ENCODE results near the gene RDM1.
A peak's percentile ranks its signal among the peaks of the same experiment; 100 is the strongest.

RDM1 gene

GRCh38 chr17:35932586-35932985 lies 2.0 kb upstream of the RDM1 start:
- no peak for DNase-seq (ENCODE audit: low spot score)

DNA sequence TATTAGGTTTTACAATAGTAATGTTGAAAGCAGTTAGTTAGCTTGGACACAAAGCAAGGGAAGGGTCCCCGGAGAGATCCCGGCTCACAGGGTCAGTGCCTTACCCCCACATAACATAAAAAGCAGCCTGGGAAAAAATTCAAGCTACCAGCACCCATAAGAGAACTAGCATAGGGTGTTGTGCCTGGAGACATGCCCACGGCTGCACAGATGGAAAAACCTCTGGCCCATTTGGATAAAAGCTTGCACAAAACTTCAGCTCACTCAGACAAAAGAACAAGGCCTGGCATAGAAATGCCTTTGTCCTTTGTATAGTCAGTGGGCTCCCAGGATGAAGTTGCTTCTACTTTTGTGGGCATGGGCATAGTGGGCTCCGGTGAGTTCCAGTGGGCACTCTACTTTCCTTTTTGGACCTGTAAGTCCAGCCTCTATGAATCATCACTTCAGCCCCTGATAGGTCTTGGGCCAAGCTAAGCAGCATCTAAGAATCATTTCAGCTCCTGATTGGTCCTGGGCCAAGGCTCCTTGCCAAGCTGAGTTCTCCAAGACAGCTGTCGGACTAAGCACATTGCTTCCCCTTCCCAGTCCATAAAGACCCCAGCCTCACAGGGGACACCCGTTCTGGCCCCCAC lies 1.3 kb upstream of the RDM1 start:
- DNase-seq (ENCODE audit: low spot score): no peak

GRCh38 chr17:35927714-35928113 lies 2.9 kb downstream of the RDM1 start:
- DNase-seq (ENCODE audit: low spot score): no peak

DNA sequence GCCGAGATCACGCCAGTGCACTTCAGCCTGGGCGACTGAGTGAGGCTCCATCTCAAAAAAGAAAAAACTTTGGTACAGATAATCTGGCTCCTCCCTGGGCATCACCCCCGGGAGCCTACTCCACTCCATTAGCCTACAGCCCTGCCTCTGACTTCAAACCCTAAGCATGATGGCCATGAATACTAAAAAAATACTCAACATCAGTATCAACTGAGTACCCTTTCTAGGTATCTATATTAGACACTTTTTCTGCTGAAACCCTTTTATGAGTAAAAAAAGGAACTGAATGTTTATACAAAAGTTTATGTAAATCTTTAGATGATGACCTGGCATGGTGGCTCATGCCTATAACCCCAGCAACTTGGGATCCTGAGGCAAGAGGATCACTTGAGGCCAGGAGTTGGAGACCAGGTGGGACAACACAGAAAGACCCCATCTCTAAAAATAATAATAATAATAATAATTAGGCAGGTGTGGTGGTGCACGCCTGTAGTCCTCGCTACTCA lies 6.9 kb downstream of the RDM1 start:
- DNase-seq (ENCODE audit: low spot score): no peak

GRCh38 chr17:35920229-35920628 lies 10.3 kb downstream of the RDM1 start:
- DNase-seq (ENCODE audit: low spot score): no peak

GRCh38 chr17:35918665-35919064 lies 11.9 kb downstream of the RDM1 start:
- no peak for DNase-seq (ENCODE audit: low spot score)

- no peak for DNase-seq (ENCODE audit: low spot score)
Measured at GRCh38 chr17:35917519-35918213, 12.9 kb downstream of the RDM1 start.

DNA sequence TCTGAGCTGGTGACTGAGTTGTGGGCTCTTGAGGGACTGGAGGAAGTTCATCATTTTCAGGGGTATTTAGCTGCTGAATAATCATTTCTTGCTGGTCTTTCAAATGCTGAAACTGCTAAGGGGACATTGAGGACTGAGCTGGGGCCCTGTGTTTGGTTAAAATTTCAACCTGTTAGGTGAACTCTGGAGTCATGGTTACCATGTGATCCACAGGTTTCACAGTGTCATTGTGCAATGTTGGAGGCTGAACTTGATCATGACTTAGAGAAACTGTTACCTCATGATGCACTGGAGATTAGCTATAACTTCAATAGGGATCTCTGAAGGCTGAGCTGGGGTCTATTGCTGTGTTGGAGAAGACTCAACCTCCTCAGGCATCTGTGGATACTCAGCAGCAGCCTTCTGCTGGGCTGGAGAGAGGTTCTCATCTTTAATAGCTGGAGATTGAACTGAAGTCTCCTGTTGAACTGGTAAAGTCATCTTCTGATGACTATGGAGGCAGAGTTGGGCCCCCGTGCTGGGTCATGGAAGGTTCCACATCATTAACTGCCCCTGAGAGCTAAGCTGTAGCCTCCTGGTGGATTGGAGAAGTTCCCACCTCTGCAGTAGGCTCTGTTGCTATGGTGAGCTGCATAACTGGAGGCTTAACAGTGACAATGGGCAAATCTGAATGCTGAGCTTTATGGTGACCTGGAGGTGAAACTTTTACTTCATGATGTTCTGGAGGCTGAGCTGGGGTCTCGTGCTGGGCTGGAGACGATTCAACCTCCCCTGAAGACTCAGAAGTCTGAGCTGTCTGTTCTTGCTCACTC lies 15.2 kb downstream of the RDM1 start:
- no peak for DNase-seq (ENCODE audit: low spot score)

- DNase-seq (ENCODE audit: low spot score): no peak
Measured at GRCh38 chr17:35914354-35914753, 16.2 kb downstream of the RDM1 start.

DNA sequence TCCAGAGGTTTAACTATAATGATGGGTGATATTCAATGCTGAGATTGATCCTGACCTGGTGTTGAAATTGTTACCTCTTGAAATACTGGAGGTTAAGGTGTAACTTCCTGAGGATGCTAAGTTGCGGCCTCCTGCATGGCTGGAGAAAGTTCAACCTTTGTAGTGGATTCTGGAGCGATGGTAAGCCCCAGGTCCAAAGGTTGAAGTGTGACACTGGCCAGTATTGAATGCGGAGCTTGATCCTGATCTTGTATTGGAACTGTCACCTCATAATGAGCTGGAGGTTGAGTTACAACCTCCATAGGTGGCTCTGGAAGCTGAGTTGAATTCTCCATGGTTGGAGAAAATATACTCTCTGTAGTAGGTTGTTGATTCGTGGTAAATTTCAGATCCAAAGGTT lies 17.0 kb downstream of the RDM1 start:
- no peak for DNase-seq (ENCODE audit: low spot score)

DNA sequence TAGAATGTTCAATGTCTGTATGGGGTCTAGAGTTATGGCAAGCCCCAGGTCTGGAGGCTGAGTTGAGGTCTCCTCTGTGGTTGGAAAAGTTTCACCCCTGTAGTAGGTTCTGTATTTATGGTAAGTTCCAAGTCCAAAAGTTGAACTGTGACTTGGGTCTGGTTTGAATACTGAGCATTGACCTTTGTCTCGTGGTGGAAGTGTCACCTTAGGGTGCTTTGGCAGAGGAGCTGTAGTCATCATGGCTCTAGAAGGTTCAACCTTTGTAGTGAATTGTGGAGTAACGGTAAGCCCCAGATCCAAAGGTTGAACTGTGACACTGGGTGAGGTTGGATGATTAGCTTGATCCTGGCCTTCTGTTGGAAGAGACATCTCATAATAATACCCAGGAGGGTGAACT lies 17.6 kb downstream of the RDM1 start:
- DNase-seq (ENCODE audit: low spot score): no peak

- DNase-seq (ENCODE audit: low spot score): no peak
Measured at GRCh38 chr17:35912339-35912912, 18.1 kb downstream of the RDM1 start.

- no peak for DNase-seq (ENCODE audit: low spot score)
Measured at GRCh38 chr17:35909408-35909807, 21.2 kb downstream of the RDM1 start.

DNA sequence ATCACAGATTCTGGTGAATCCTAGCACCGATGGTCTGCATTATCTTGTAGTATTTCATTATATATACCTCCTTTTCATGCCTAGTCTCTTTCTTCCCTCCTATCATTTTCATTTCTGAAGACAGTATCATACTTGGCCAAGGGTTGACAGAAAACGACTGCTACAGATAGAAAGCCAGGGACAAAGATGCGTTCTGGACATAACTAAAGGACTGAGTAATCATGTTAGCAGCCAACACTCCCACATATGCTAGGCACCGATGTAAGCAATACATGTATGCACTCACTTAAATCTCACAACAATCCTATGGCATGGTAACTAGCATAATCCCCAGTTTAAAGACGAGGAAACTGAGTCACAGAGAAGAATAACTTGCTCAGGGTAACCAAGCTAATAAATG lies 22.9 kb downstream of the RDM1 start:
- no peak for DNase-seq (ENCODE audit: low spot score)

- DNase-seq (ENCODE audit: low spot score): no peak
Measured at GRCh38 chr17:35906926-35907637, 23.5 kb downstream of the RDM1 start.

DNA sequence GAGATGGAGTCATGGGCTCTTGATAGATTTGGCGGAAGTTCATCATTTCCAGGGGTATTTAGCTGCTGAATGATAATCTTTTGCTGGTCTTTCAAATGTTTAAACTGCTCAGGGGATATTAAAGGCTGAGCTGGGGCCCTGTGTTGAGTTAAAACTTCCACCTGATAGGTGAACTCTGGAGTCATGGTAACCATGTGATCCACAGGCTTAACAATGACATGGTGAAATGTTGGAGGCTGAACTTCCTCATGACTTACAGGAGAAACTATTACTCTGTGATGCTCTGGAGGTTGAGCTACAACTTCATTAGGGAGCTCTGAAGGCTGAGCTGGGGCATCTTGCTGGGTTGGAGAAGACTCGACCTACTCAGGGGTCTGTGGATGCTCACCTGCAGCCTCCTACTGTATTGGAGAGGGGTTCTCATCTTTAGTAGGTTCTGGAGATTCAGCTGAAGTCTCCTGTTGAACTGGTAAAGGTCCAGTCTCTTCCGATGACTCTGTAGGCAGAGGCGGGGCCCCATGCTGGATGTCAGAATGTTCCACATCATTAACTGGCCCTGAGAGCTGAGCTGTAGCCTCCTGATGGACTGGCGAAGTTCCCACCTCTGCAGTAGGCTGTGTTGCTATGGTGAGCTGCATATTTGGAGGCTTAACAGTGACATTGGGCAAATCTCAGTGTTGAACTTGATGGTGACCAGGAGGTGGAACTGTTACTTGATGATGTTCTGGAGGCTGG lies 24.2 kb downstream of the RDM1 start:
- DNase-seq (ENCODE audit: low spot score): peak; percentile 30

GRCh38 chr17:35903451-35903850 lies 27.1 kb downstream of the RDM1 start:
- DNase-seq (ENCODE audit: low spot score): no peak

- no peak for DNase-seq (ENCODE audit: low spot score)
Measured at GRCh38 chr17:35901631-35902175, 28.9 kb downstream of the RDM1 start.

GRCh38 chr17:35900708-35901480 lies 29.7 kb downstream of the RDM1 start:
- no peak for DNase-seq (ENCODE audit: low spot score)

- DNase-seq (ENCODE audit: low spot score): no peak
Measured at GRCh38 chr17:35900280-35900679, 30.3 kb downstream of the RDM1 start.
